ENCODE data around the gene EXOC4.
"Not testable (repeated sequence)": the region's sequence is repeated elsewhere in the genome, so short reads cannot be mapped to it uniquely, and the experiment has no call there.

The EXOC4 gene

DNA sequence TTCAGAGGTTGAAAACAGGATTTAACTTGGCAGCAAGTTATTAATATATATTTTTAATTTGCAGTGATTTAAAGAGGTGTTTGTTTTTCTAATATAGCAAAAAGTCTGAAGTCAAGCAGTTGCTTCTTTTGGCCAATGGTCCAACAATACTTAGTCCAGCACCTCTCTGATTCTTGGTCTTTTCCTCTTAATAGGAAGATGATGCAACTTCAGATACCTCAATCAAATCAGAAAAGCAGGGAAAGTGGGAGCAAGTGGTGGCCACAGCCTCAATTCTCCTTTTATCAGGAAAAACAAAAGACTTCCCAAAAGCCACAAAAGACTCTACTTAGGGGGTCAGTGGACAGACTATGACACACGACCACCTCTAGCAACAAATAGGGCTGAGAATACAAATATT is 740.7 kb downstream of the EXOC4 start:
- no peak for DNase-seq (ENCODE audit: low read depth)
- TF ChIP-seq CTCF (IDR thresholded peaks at IDR 0.05; ENCODE audit: low read depth, low read length, missing control alignments) = no peak
- no peak overlapping the region for H3K4me3 ChIP-seq (ENCODE audit: low read depth, low read length)

DNA sequence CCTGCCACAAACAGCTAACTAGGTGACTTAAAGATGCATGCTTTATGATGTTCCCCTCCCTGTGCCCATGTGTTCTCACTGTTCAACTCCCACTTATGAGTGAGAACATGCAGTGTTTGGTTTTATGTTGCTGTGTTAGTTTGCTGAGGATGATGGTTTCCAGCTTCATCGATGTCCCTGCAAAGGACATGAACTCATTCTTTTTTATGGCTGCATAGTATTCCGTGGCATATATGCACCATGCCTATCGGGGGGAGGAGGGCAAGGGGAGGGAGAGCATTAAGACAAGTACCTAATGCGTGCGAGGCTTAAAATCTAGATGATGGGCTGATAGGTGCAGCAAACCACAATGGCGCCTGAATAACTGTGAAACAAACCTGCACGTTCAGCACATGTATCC is 741.2 kb downstream of the EXOC4 start:
- DNase-seq (ENCODE audit: low read depth); H3K4me3 ChIP-seq (ENCODE audit: low read depth, low read length): not testable (repeated sequence)

DNA sequence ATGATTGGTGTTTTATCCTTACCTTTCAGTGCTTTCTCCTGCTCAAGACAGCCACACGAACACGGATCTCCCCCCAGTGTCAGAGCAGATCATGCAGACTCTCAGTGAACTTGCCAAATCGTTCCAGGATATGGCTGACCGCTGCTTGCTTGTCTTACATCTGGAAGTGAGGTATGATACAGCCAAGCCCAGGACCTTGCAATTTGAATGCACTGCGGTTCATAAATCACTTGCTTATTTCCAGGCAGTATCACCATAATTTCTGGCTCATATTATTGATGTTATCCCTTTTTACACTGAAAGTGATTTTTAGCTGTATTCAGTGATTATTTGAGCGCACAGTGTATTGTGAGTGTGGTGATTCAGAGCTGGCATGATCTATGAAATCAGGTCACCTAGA is 744.6 kb downstream of the EXOC4 start:
- no peak overlapping the region for H3K4me3 ChIP-seq (ENCODE audit: low read depth, low read length)
- no peak for TF ChIP-seq CTCF (IDR thresholded peaks at IDR 0.05; ENCODE audit: low read depth, low read length, missing control alignments)

GRCh38 chr7:133999178-133999577 is 746.3 kb downstream of the EXOC4 start:
- no peak for TF ChIP-seq CTCF (IDR thresholded peaks at IDR 0.05; ENCODE audit: low read depth, low read length, missing control alignments)
- DNase-seq (ENCODE audit: low read depth) = no peak
- H3K4me3 ChIP-seq (ENCODE audit: low read depth, low read length) = no peak overlapping the region

More for the DNA sequence above, 744.6 kb downstream of the EXOC4 start:
- no peak for DNase-seq (ENCODE audit: low read depth)

- TF ChIP-seq CTCF (IDR thresholded peaks at IDR 0.05; ENCODE audit: low read depth, low read length, missing control alignments) = no peak
- H3K4me3 ChIP-seq (ENCODE audit: low read depth, low read length) = no peak overlapping the region
- no peak for DNase-seq (ENCODE audit: low read depth)
These were observed 752.1 kb downstream of the EXOC4 start for GRCh38 chr7:134004829-134005505.

DNA sequence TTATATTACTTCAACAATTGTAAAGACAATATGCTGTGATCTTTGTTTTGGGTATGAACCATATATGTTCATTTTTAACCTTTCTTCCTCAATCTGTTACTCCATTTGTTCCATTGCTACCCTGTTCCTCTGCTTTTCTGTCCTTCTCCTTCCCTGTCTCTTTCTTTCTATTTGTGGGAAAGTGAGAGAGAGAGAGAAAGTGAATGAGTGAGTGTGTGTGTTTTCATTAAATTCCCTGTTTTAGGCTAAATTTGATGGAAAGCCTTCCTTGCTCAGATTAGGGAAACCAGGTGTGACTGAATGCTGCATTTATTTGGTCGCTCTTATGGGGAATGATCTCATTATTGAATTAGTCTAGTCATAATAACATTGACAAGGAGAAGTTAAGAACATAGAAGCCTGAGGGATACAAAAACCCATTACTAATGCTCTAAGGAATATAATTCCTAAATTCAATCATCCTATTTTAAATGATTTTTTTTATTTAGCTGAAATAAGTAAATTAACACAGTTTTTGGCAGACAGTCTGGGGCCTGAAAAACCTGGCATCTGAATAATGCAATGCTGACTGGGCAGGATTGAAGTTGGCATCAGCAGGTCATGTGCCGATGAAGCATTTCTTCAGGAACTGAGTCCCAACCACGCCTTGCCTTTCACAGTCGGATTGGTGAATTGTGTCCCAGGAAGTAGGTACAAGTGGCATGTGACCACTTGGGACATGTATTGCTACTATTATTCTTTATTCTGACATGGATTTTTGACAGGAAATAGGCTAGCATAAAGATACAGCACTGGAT is 756.6 kb downstream of the EXOC4 start:
- no peak overlapping the region for H3K4me3 ChIP-seq (ENCODE audit: low read depth, low read length)
- no peak for TF ChIP-seq CTCF (IDR thresholded peaks at IDR 0.05; ENCODE audit: low read depth, low read length, missing control alignments)
- DNase-seq (ENCODE audit: low read depth) = no peak

DNA sequence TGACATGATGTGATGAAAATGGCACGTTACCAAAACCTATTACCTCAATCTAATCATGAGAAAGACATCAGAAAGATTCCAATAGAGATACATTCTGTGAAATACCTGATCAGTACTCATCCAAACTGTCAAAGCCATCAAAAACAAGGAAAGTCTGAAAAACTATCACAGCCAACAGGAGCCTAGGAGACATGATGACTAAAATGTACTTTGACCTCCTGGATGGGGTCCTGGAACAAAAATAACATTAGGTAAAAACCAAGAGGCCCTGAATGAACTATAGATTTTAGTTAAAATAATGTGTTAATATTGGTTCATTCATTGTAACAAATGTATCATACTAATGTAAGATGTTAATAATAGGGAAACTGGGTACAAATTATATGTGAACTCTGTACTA is 760.4 kb downstream of the EXOC4 start:
- no peak for TF ChIP-seq CTCF (IDR thresholded peaks at IDR 0.05; ENCODE audit: low read depth, low read length, missing control alignments)
- H3K4me3 ChIP-seq (ENCODE audit: low read depth, low read length) = no peak overlapping the region
- DNase-seq (ENCODE audit: low read depth) = no peak

Data from GM12864 (cell line).